ENCODE data around the gene GRAMD4. TPM values are rescaled to one million over a fixed set of nuclear protein-coding genes. Genes with fewer than 3 reads are reported as not detected.

The GRAMD4 gene
- total RNA-seq, 1 donor from 2014 or later = 64.8 TPM

- intact Hi-C loops (cut with DNase I) = no loop called here
- DNase-seq (ENCODE audit: low spot score) = no peak
These were observed 41.1 kb downstream of the GRAMD4 start for GRCh38 chr22:46661221-46661851.

GRCh38 chr22:46662226-46662625 is 42.0 kb downstream of the GRAMD4 start:
- intact Hi-C loops (cut with DNase I) = no loop called here
- no peak for DNase-seq (ENCODE audit: low spot score)

GRCh38 chr22:46663001-46663400 is 42.8 kb downstream of the GRAMD4 start:
- DNase-seq (ENCODE audit: low spot score) = no peak
- intact Hi-C loops (cut with DNase I) = no loop called here

DNA sequence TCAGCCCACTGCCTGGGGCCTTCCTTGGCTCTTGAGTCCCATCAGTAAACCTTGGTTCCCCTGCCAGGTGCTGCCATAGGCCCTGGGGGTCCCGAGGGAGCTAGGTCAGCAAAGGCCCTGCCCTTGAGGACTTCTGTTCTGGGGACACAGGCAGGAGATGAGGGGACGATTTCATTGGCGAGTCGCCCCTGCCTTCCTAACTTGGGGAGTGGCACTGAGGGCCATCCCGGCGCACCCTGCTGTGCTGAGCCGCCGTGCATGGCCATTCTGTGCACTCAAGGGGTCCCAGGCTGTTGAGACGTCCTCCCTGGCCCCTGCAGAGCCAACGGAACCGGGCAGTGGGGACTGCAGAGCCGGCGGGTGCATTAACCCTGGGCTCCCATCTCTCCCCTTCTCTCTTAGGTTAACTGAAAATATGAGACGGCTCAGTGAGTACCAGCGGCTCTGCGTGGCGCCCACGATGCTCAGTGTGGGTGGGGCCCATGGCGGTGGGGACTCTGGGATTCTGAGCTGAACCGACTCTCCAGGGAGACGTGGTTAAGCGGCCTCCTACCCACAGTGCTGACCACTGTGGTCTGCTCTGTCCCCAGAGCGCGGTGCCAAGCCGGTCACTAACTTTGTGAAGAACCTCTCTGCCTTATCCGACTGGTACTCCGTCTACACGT is 43.4 kb downstream of the GRAMD4 start:
- intact Hi-C loops (cut with DNase I) = no loop called here
- DNase-seq (ENCODE audit: low spot score) = no peak

DNA sequence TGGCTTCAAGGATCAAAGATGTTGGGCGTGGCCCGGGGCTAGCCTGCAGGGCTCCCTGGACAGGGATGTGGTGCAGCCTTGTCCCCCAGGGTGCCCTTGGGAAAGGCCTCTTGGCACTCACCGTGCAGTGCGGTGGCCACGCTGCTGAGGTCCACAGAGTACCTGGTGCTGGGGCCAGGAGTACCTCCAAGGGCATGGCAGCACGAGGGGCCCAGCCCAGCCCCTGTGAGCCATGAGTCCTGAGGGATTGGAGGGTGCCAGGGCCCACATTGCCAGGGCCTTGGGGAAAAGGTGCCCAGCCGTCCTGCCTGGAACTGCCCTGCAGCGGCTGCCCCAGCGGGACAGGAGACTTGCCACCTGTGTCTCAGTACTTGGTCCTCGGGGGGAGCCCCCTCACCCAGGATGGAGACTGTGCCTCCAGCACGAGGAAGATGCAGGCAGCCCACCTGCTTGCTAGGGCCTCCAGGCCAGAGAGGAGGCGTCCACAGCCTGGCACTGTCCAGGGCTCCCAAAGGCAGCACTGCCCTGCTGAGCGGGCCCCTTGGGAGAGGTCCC is 44.2 kb downstream of the GRAMD4 start:
- no peak for DNase-seq (ENCODE audit: low spot score)
- intact Hi-C loops (cut with DNase I) = no loop called here

GRCh38 chr22:46665151-46665695 is 45.0 kb downstream of the GRAMD4 start:
- no peak for DNase-seq (ENCODE audit: low spot score)
- intact Hi-C loops (cut with DNase I) = no loop called here

GRCh38 chr22:46665751-46666280 is 45.6 kb downstream of the GRAMD4 start:
- no peak for DNase-seq (ENCODE audit: low spot score)
- intact Hi-C loops (cut with DNase I) = no loop called here

DNA sequence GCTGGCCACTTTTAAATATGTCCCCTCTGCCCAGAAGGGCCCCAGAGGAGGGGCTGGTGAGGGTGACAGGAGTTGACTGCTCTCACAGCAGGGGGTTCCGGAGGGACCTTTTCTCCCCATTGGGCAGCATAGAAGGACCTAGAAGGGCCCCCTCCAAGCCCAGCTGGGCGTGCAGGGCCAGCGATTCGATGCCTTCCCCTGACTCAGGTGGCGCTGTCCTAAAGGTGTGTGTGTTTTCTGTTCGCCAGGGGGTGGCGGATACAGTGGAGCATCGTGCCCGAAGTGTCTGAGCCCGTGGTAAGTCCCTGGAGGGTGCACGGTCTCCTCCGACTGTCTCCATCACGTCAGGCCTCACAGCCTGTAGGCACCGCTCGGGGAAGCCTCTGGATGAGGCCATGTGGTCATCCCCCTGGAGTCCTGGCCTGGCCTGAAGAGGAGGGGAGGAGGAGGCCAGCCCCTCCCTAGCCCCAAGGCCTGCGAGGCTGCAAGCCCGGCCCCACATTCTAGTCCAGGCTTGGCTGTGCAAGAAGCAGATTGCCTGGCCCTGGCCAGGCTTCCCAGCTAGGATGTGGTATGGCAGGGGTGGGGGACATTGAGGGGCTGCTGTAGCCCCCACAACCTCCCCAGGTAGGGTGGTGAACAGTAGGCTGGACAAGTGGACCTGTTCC is 46.5 kb downstream of the GRAMD4 start:
- intact Hi-C loops (cut with DNase I) = no loop called here
- DNase-seq (ENCODE audit: low spot score) = no peak

GRCh38 chr22:46667245-46667623 is 47.0 kb downstream of the GRAMD4 start:
- no peak for DNase-seq (ENCODE audit: low spot score)
- intact Hi-C loops (cut with DNase I) = no loop called here

DNA sequence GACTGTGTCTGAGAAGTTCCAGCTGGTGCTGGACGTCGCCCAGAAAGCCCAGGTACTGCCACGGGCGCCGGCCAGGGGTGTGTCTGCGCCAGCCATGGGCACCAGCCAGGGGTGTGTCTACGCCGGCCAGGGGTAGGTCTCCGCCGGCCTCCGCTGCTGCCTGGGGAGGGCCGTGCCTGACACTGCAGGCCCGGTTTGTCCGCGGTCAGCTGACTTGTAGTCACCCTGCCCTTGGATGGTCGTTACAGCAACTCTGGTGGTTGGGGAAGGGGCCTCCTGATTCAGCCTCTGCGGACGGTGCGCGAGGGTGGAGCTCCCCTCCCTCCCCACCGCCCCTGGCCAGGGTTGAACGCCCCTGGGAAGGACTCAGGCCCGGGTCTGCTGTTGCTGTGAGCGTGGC is 47.9 kb downstream of the GRAMD4 start:
- intact Hi-C loops (cut with DNase I) = no loop called here
- DNase-seq (ENCODE audit: low spot score) = no peak

GRCh38 chr22:46669201-46669600 is 49.0 kb downstream of the GRAMD4 start:
- no peak for DNase-seq (ENCODE audit: low spot score)
- intact Hi-C loops (cut with DNase I) = no loop called here

DNA sequence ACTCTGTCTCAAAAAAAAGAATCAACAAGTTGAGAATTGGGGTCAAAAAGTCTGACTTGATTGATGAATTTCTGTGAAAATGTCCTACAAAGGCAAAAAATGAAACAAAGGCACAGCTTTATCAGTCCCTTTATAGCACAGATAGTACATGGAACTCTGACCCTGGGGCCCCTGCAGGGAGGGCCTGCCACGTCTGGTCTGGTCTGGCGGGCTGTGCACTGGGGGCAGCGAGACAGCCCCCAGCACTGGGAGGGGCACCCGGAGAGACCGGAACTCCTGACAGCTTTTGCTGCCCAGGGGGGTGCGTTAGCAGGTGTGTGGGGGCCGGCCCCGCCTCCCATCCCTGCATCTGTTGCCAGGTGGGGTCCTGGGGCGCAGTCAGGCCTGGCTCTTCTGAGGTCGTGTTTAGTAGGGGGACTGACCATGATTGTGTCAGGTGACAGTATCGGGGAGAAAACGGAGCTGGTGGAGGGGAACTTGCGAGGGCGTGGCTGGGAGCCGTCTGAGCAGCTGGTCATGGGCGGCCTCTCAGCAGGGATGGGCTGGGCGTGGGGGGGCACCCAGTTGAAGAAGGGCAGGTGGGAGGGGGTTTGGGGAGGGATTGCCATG is 51.7 kb downstream of the GRAMD4 start:
- DNase-seq (ENCODE audit: low spot score) = no peak
- intact Hi-C loops (cut with DNase I) = no loop called here

- DNase-seq (ENCODE audit: low spot score) = no peak
- intact Hi-C loops (cut with DNase I) = no loop called here
These were observed 52.5 kb downstream of the GRAMD4 start for GRCh38 chr22:46672731-46673130.

- intact Hi-C loops (cut with DNase I) = no loop called here
- DNase-seq (ENCODE audit: low spot score) = no peak
These were observed 53.0 kb downstream of the GRAMD4 start for GRCh38 chr22:46673205-46673604.

DNA sequence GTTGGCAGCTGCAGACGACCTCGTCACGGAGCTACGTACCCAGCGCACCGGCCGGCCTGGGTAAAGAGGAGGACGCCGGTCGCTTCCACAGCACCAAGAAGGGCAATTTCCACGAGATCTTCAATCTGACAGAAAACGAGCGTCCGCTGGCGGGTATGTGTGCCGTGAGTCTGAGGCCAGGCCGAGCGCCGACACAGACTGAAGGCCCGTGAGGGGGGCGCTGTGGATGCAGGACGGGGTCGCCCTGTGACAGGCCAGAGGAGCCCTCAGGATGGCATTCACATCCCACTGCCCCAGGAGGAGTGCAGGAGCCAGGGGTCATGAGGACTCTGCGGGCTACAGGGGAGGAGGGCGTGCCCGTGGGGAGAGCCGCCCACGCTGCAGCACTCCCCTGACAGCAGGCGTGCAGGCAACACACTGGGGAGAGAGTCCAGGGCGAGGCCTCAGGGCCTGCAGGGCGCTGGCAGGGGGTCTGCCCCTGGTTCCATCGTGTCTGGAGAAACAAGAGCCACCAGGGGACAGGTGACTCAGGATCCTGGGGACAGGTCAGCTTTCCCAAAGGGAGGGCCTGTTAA is 53.6 kb downstream of the GRAMD4 start:
- intact Hi-C loops (cut with DNase I) = no loop called here
- no peak for DNase-seq (ENCODE audit: low spot score)

GRCh38 chr22:46674367-46674781 is 54.2 kb downstream of the GRAMD4 start:
- intact Hi-C loops (cut with DNase I) = no loop called here
- peak; percentile 87 for DNase-seq (ENCODE audit: low spot score)

- intact Hi-C loops (cut with DNase I) = no loop called here
- no peak for DNase-seq (ENCODE audit: low spot score)
These were observed 54.7 kb downstream of the GRAMD4 start for GRCh38 chr22:46674906-46675305.

DNA sequence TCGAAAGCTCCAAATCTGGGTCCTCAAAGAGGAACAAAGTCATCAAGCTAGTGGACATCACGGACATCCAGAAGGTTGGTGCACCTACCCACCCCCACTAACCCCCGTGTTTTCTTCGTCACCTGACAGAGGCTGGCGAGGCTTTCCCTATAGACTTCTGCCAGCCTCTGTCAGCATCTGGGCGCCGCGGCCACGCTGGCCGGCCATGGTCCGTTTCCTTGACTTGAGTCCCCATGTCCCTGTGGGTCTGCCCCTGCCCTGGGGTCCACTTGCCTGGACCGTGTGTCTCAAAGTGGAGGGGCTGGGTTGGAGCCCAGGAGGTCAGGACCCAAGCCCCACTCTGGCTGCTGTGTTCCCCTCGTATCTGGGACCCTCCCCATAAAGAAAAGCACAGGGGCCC is 55.3 kb downstream of the GRAMD4 start:
- intact Hi-C loops (cut with DNase I) = no loop called here
- no peak for DNase-seq (ENCODE audit: low spot score)

GRCh38 chr22:46675938-46676337 is 55.8 kb downstream of the GRAMD4 start:
- no peak for DNase-seq (ENCODE audit: low spot score)
- intact Hi-C loops (cut with DNase I) = no loop called here

DNA sequence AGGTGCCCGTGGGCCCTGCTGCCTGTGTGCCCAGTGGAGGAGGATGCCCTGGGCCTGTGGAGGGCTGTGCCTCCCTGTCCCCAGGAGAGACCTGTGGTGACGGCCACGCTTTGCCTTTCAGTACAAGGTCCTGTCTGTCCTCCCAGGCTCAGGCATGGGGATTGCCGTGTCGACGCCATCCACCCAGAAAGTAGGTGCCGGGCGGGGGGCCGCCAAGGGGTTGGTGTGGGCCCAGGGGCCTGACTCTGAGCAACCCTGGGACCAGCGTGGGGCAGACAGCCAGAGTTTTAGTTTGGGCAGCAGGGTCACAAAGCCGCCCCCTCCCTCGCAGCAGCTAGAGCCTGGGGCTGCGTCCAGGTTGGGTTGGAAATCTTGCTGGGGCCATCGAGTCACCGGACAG is 56.3 kb downstream of the GRAMD4 start:
- DNase-seq (ENCODE audit: low spot score) = no peak
- intact Hi-C loops (cut with DNase I) = no loop called here
